Measurements from ENCODE around the gene MMD2.

The MMD2 gene

GRCh38 chr7:4957847-4958476, 1.0 kb downstream of the MMD2 start:
- DNase-seq, result no peak

GRCh38 chr7:4951903-4952636, 6.9 kb downstream of the MMD2 start:
- no peak for DNase-seq

GRCh38 chr7:4951304-4951703, 7.7 kb downstream of the MMD2 start:
- DNase-seq, result no peak

GRCh38 chr7:4948402-4948801, 10.6 kb downstream of the MMD2 start:
- DNase-seq, result no peak

- DNase-seq, result no peak
Observed at GRCh38 chr7:4945949-4946348, 13.0 kb downstream of the MMD2 start.

GRCh38 chr7:4944939-4945338, 14.0 kb downstream of the MMD2 start:
- no peak for DNase-seq

GRCh38 chr7:4943297-4943696, 15.7 kb downstream of the MMD2 start:
- DNase-seq, result no peak

GRCh38 chr7:4939971-4940728, 18.8 kb downstream of the MMD2 start:
- DNase-seq, result no peak

- DNase-seq, result no peak
Observed at GRCh38 chr7:4937411-4937810, 21.6 kb downstream of the MMD2 start.

- DNase-seq, result no peak
Observed at GRCh38 chr7:4934419-4935025, 24.5 kb downstream of the MMD2 start.

GRCh38 chr7:4931943-4932342, 27.0 kb downstream of the MMD2 start:
- DNase-seq, result no peak

- DNase-seq, result no peak
Observed at GRCh38 chr7:4929005-4929404, 30.0 kb downstream of the MMD2 start.

- DNase-seq, result no peak
Observed at GRCh38 chr7:4928445-4928844, 30.5 kb downstream of the MMD2 start.

GRCh38 chr7:4919969-4920766, 38.8 kb downstream of the MMD2 start:
- DNase-seq, result no peak

GRCh38 chr7:4916113-4916512, 42.9 kb downstream of the MMD2 start:
- no peak for DNase-seq

GRCh38 chr7:4911111-4911828, 47.7 kb downstream of the MMD2 start:
- no peak for DNase-seq

GRCh38 chr7:4906682-4907081, 52.3 kb downstream of the MMD2 start:
- no peak for DNase-seq

GRCh38 chr7:4905171-4905570, 53.8 kb downstream of the MMD2 start:
- DNase-seq, result no peak

GRCh38 chr7:4904346-4904745, 54.6 kb downstream of the MMD2 start:
- no peak for DNase-seq

GRCh38 chr7:4895766-4896165, 63.2 kb downstream of the MMD2 start:
- DNase-seq, result no peak

- DNase-seq, result no peak
Observed at GRCh38 chr7:4894482-4894881, 64.5 kb downstream of the MMD2 start.

- no peak for DNase-seq
Observed at GRCh38 chr7:4893929-4894475, 65.0 kb downstream of the MMD2 start.
